Adrenal gland (tissue), 5 donors: Measurements from ENCODE around the gene SLMAP.

ENCODE experiments used
- CTCF ChIP-seq, 6 experiments: fragments of 450-650 bp in 4 of 6; fragments of 200-600 bp in 2 of 6; sonication (generic) in 1 of 6; IDR thresholded peaks; 1 replicate in 5 of 6; 2 replicates in 1 of 6; pipeline versions ENCODE4 v1.5.1 to v1.8.0; 2016 to 2021; ENCODE audit warnings: antibody characterized with exemption in 6 of 6, mild to moderate bottlenecking in 2 of 6, moderate library complexity in 1 of 6
- POLR2A ChIP-seq, 2 donors: fragments of 450-650 bp; IDR thresholded peaks; one replicate each; pipeline ENCODE4 v1.6.1; 2017; ENCODE audit warnings: antibody characterized with exemption in 2 of 2, mild to moderate bottlenecking in 2 of 2, moderate library complexity in 1 of 2
- donor health status: DM: no; HTN: no; CAD: no.

- TF ChIP-seq POLR2A (IDR thresholded peaks at IDR 0.05) (no peak), CTCF (IDR thresholded peaks at IDR 0.05) (no peak)
Measured at GRCh38 chr3:57818772-57819171, 62.7 kb downstream of the SLMAP start.
